Nephron (organoid): Measurements from ENCODE around the gene EFNA2.

Experiments
- H3K27ac Mint-ChIP-seq, 3 experiments: 2 replicates each; pipeline ENCODE4 v1.8.0; 2020; ENCODE audit warnings: mixed read lengths in 3 of 3, mild to moderate bottlenecking in 2 of 3, moderate library complexity in 1 of 3
- H3K27me3 Mint-ChIP-seq: 2 replicates; pipeline ENCODE4 v1.8.0; 2021; ENCODE audit warnings: low read depth, mild to moderate bottlenecking, moderate library complexity, mixed read lengths
- H3K36me3 Mint-ChIP-seq: 2 replicates; pipeline ENCODE4 v1.8.0; 2020; ENCODE audit warnings: low read depth, mixed read lengths
- H3K4me1 Mint-ChIP-seq: 2 replicates; pipeline ENCODE4 v1.8.0; 2020; ENCODE audit warnings: mixed read lengths
- H3K4me3 Mint-ChIP-seq, 3 experiments: 2 replicates each; pipeline ENCODE4 v1.8.0; 2020; ENCODE audit warnings: mild to moderate bottlenecking in 3 of 3, mixed read lengths in 3 of 3, moderate library complexity in 2 of 3
- H3K9me3 Mint-ChIP-seq: 2 replicates; pipeline ENCODE4 v1.8.0; 2020; ENCODE audit warnings: mixed read lengths
- CTCF ChIP-seq, 3 experiments: fragments of 200-600 bp; sonication (generic); IDR thresholded peaks; one replicate each; pipeline ENCODE4 v1.5.0; 2021; ENCODE audit warnings: antibody characterized with exemption in 3 of 3; ENCODE audit not compliant: unreplicated experiment in 3 of 3

The EFNA2 gene

GRCh38 chr19:1239420-1239795, 46.3 kb upstream of the EFNA2 start:
- H3K27me3 Mint-ChIP-seq: no peaks in the 10 kb centered on the region
- H3K4me1 Mint-ChIP-seq: peaks cover 21% of the 10 kb centered on the region
- H3K27ac Mint-ChIP-seq: peak overlapping the region; percentile 45 to 77 (median 74)
- H3K9me3 Mint-ChIP-seq: no peaks in the 10 kb centered on the region
- H3K4me3 Mint-ChIP-seq: peak overlapping the region; percentile 82 to 86 (median 86)
- no peak for TF ChIP-seq CTCF (IDR thresholded peaks at IDR 0.05; ENCODE audit: unreplicated experiment in 3 of 3)
- H3K36me3 Mint-ChIP-seq: no peaks in the 10 kb centered on the region

GRCh38 chr19:1239796-1240737, 45.6 kb upstream of the EFNA2 start:
- Mint-ChIP-seq H3K27ac (no peak overlapping the region), H3K9me3 (no peaks in the 10 kb centered on the region), H3K36me3 (no peaks in the 10 kb centered on the region), H3K4me1 (peaks cover 25% of the 10 kb centered on the region), H3K4me3 (peak overlapping the region; percentile 82 to 89 (median 86)), H3K27me3 (no peaks in the 10 kb centered on the region)
- TF ChIP-seq CTCF (IDR thresholded peaks at IDR 0.05; ENCODE audit: unreplicated experiment in 3 of 3): peak; percentile 92 to 98 (median 94)

GRCh38 chr19:1240925-1241324, 44.7 kb upstream of the EFNA2 start:
- peaks cover 25% of the 10 kb centered on the region for H3K4me1 Mint-ChIP-seq
- no peaks in the 10 kb centered on the region for H3K36me3 Mint-ChIP-seq
- TF ChIP-seq CTCF (IDR thresholded peaks at IDR 0.05; ENCODE audit: unreplicated experiment in 3 of 3): no peak
- H3K27me3 Mint-ChIP-seq: no peaks in the 10 kb centered on the region
- H3K27ac Mint-ChIP-seq: peak overlapping the region; percentile 82 to 85 (median 85)
- peak overlapping the region; percentile 82 to 89 (median 84) for H3K4me3 Mint-ChIP-seq
- H3K9me3 Mint-ChIP-seq: no peaks in the 10 kb centered on the region

- H3K4me1 Mint-ChIP-seq: peaks cover 25% of the 10 kb centered on the region
- H3K4me3 Mint-ChIP-seq: peak within 1 kb of the TSS; percentile 84 to 89 (median 85)
- no peaks in the 10 kb centered on the region for H3K9me3 Mint-ChIP-seq
- no peaks in the 10 kb centered on the region for H3K36me3 Mint-ChIP-seq
- peak within 1 kb of the TSS; percentile 82 to 85 (median 85) for H3K27ac Mint-ChIP-seq
- no peaks in the 10 kb centered on the region for H3K27me3 Mint-ChIP-seq
- no peak for TF ChIP-seq CTCF (IDR thresholded peaks at IDR 0.05; ENCODE audit: unreplicated experiment in 3 of 3)
Measured at GRCh38 chr19:1241417-1242095, 44.1 kb upstream of the EFNA2 start, which contains the start of gene ATP5F1D. TSS of gene ATP5F1D (plus strand) at chr19:1241751. CDS start at chr19:1241851, 100 bp downstream.

GRCh38 chr19:1243768-1244692, 41.6 kb upstream of the EFNA2 start:
- Mint-ChIP-seq H3K4me1 (peaks cover 17% of the 10 kb centered on the region), H3K9me3 (no peaks in the 10 kb centered on the region), H3K27ac (peak overlapping the region; percentile 87 to 98 (median 94)), H3K4me3 (peak overlapping the region; percentile 84 to 87 (median 85)), H3K27me3 (no peaks in the 10 kb centered on the region), H3K36me3 (no peaks in the 10 kb centered on the region)
- peak; percentile 89 to 96 (median 93) for TF ChIP-seq CTCF (IDR thresholded peaks at IDR 0.05; ENCODE audit: unreplicated experiment in 3 of 3)
